ENCODE measurements around the gene MYL6.

The MYL6 gene

DNA sequence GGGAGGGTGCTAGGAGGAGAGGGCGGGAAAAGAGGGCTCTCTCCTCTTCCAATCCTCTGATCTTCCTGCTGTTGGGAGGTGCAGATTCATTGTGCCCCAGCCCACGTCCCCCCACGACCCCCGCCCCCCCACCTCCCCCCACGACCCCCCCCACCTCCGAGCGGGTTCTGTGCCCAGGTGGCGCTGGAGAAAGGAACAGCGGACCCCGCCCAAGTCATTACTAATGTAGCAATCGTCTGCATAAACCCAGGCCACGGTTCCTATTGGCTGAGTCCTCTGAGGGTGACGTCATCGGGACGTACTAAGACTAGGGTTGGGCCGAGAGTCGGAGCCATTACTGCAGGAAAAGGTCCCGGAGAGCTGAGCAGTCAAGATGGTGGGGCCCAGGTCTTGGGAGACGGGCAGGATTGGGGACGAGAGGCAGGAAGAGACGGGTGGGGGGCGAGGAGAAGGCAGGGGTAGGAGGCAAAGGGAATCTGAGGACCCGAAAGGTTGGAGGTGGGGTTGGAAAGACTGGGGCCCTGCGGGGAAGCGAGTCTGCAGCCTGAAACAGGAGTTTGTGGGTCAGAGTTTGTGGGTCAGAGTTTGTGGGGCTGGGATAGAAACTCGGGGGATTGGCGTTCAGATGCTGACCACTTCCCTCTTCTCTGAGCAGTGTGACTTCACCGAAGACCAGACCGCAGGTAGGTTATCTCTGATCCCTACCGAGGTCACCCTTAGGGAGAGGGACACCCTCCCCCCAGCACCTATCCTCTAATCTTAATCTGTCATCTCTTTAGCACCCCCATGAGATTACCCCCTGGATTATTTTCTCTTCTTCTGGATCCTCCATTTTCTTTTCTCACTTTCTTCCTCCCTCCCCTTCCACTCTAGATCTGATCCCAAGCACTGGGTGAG lies at the start of gene MYL6:
Gene MYL6, plus strand, starts transcription at position 331 of the 897 bp plus-strand sequence. Its CDS starts 43 bp downstream, at position 374.
- peak; percentile 99 for DNase-seq

- DNase-seq = no peak
Observed at GRCh38 chr12:56110571-56110970, 47.6 kb upstream of the MYL6 start.

GRCh38 chr12:56114084-56114483 lies 44.1 kb upstream of the MYL6 start:
- no peak for DNase-seq

- DNase-seq = no peak
Observed at GRCh38 chr12:56115329-56115728, 42.8 kb upstream of the MYL6 start.

DNA sequence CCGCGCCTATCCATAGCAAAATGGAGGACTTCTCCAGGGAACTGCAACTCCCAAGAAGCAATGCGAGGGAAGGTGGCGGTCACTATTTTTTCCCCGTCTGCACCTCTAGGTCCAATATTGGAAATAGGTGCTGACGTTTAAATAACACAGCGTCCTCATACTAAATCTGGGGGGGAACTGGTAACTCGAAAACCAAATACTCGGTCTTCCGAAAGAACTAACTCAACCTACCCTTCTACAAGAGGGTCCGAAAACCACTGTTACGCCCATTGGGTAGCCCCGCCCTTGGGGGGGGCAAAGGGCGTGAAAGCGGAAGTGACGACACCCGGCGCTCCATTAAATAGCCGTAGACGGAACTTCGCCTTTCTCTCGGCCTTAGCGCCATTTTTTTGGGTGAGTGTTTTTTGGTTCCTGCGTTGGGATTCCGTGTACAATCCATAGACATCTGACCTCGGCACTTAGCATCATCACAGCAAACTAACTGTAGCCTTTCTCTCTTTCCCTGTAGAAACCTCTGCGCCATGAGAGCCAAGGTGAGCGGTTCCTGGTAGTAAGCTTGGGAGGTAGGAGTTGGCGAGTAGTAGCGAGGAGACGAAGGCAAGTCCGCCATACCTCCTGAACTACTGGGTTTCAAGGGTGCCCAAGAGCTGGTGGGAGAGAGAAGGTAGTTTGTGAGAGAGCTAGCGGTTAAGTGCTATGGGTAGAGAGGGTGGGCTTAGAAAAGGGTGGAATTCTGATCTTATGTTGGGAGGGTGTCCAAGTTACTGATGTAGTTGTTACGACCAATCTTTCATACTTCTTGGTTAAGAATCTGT lies 41.7 kb upstream of the MYL6 start, which contains the start of gene RPL41:
Gene RPL41, plus strand, starts transcription at position 367 of the 815 bp plus-strand sequence.
- DNase-seq = peak; percentile 97

DNA sequence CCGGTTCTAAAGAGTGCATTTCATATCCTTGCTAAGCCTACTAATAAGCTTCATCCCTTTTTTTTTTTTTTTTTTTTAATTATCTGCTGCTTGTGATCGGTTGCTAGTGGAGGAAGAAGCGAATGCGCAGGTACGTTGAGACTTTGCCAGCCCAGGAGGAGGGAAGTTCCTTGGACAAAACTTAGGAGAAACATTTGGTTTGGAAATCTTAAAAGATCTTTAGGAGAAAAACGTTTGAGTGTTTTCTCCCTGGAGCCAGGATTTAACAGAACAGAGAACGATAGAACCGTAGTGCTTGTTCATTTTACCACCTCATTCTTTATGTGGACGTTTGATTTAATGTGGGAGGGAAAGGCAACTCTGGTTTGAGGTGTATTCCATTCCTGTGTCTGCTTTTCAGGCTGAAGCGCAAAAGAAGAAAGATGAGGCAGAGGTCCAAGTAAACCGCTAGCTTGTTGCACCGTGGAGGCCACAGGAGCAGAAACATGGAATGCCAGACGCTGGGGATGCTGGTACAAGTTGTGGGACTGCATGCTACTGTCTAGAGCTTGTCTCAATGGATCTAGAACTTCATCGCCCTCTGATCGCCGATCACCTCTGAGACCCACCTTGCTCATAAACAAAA lies 41.0 kb upstream of the MYL6 start:
- DNase-seq = peak; percentile 22

DNA sequence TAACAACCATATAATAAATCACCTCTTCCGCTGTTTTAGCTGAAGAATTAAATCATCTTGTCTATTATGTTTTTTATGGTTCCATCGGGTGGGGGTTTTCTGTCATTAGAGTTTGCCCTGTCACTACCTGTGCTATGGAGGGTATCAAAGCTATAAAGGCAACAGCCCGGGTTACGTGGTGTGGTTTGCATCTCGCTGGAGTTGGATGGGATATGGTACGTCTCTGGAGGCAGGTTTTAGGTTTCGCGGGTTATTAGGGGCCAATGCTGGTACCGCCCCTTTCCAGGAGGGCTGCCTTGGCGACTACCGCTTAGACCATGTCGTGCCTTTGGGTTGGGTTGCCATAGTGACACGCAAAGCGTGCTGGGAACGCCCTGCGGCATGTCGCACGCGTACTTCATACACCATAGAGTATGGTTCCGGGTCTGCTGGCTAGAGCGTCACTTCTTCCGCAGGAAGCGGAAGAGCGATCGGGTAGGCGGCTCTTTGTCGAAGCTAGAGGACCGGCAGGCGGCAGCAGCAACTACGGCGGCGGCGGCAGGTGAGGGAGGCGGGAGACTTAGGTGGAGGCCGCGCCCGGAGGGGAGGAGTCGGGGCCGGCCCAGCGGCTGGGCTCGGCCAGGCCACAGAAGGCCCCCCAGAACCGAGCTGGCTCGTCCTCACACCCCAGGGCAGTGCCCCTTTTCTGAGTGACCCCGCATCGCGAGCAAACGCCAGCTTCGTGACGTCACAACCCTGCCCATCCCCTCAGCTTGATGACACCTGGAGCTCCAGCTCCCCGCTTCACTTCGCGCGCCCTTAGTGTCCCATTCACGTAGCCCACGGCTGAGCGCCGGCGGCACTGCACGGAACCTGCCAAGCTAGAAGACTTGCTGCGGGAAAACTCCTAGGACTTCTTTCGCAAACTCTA lies 40.1 kb upstream of the MYL6 start, which contains the start of gene ZC3H10:
Gene ZC3H10, plus strand, starts transcription at position 489 of the 910 bp plus-strand sequence. CDS start 2,297 bp downstream, outside the sequence.
- peak; percentile 99 for DNase-seq

- DNase-seq = peak; percentile 21
Observed at GRCh38 chr12:56118688-56119357, 39.3 kb upstream of the MYL6 start.

GRCh38 chr12:56119361-56119796 lies 38.8 kb upstream of the MYL6 start:
- peak; percentile 62 for DNase-seq

GRCh38 chr12:56120158-56120846 lies 37.9 kb upstream of the MYL6 start:
- DNase-seq = no peak

- DNase-seq = no peak
Observed at GRCh38 chr12:56121204-56121870, 36.8 kb upstream of the MYL6 start.

DNA sequence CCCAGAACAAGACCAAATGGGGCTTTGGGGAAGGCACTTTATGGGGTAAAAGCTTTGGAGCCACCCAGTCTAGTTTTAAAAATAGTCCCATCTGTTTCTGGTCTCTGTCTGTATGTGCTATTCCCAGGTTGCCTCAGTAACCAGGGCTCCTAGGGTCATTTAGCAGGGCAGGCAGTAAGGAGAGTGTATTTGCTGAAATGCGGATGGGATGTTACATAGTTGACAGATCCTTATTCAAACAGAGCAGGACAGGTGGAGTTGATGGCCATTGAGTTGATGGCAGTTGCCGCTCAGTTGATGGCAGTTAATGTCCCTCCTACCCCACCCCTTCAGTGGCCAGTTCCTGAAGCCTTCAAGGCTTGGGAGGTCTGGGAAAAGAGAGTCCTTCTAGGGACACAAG lies 35.5 kb upstream of the MYL6 start:
- DNase-seq = no peak

- no peak for DNase-seq
Observed at GRCh38 chr12:56124133-56124532, 34.0 kb upstream of the MYL6 start.

GRCh38 chr12:56126732-56127239 lies 31.4 kb upstream of the MYL6 start:
- DNase-seq = no peak

- no peak for DNase-seq
Observed at GRCh38 chr12:56127485-56127887, 30.7 kb upstream of the MYL6 start.

GRCh38 chr12:56127888-56128669 lies 30.1 kb upstream of the MYL6 start, which contains the start of gene ESYT1:
Gene ESYT1, plus strand, starts transcription at chr12:56128267. Its CDS starts 53 bp downstream, at chr12:56128320.
- DNase-seq = peak; percentile 100

DNA sequence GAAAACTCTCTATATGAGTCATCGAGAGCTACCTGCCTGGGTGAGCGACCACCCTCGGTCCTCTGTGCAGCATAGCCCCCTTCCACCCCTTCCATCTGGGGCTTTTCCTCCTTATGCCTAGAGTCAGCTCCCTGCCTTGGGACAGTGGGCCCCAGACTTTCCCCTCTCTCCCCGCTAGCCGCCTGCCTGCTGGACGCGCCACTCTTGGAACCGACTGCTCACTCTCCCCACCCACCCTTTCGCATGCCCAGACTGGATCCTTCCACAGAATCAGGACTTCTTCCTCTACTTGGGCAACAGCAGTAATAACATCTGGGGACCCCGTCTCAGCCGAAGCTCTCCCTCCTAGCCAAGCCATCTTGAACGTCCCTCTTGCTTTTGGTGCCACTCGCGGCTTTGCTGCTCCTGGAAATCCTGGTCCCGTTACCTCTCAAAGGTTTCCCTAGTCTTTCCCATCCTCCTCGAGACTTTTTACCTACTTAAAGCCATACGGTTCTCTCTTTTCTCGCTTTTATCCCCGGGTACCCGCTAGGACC lies 29.4 kb upstream of the MYL6 start:
- no peak for DNase-seq

DNA sequence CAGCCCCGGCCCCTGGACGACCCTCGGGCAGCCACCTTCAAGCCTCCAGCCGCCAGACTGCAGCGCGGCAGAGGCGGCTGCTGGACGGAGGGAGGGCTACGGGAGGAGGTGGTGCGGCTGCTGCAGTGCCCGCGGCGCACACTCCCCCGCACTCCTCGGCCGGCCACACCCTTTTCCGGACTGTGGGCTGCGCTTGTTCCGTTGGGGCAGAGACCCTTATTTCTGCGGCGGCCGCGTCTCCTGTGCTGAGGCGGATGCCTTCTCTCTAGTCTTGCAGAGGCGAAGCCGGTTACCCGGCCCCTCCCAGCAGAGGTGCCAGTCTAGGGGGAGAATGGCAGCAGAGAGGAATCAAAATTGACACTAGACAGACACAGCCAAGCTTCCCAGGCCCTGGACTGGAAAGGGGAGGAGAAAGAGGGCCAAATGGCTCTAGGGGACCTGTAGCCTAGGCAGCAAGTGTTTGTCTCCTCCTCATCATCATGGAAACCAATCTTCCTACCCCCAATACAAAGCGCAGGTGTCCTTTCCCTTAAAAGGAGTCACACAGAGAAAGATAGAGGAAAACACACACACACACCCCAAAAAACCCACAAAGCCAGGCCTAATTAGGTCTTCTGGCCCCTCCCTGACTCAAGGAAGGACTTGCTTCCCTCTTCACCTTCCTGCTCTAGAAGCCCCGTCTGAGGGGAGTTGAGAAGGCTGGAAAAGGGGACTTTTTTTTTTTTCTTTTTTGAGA lies 28.8 kb upstream of the MYL6 start:
- DNase-seq = peak; percentile 41
